GM19395 (cell line): ENCODE measurements around the gene FBXW8.

Source experiments
- ATAC-seq: cut with Tn5 transposase; IDR thresholded peaks from one replicate; pipeline ENCODE4 v1.9.1; 2021; ENCODE audit warnings: mild to moderate bottlenecking, moderate library complexity; ENCODE audit not compliant: unreplicated experiment

The FBXW8 gene

DNA sequence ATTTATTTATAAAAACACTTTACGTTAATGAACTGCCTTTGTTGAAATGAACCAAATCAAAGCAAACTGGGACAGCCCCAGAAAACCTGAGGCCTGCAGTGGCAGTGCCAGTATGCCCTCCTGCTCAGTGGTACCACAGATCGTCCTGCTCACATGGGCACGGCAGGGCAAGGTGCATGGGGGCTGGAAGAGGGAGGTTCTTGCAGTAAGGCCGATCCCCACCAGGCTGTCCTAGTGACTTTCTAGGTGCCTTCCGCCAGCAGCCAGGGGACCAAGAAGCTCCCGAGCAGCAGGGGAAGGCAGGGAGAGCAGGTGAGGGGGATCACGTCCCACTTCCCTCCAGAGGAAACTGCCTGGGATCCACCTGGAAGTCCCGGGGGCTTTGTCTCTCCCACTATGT lies 124.5 kb downstream of the FBXW8 start:
- ATAC-seq, result no peak

DNA sequence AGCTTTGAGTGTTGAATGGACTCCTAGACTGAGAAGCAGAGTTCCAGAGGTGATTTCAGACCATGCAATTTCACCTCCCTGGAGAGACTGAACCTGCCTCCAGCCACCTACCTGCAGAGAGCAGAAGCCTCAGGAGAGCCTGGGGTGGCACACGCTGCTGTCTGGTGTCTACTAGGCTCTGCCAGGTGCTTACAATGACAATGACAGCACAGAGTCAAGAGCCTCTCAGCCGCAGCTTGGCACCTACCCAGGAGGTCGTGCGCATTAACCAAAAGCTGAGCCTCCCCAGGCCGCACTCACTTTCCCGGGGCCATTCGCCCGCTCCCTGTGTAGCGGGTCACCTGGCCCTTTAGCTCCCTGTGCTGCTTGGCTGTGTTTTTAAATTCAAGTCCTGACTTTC lies 125.3 kb downstream of the FBXW8 start:
- no peak for ATAC-seq

DNA sequence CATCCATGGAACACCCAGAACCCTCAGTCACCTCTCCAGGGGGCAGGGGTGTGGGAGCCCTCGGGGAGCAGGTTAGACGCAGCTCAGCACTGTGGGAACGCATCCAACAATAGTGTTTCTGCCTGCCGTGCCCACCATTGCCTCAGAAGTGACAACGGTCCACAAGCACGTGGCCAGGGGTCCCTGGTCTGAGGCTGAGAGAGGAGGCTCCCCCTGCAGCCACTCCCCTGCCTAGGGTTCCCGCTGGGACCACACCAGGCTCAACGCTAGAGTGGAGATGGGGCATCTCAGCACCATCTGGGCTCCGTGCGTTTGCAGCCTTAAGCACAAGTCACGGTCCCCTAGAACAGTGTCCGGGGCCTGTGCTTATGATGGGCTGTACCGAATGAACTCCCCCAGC lies 125.8 kb downstream of the FBXW8 start:
- no peak for ATAC-seq

DNA sequence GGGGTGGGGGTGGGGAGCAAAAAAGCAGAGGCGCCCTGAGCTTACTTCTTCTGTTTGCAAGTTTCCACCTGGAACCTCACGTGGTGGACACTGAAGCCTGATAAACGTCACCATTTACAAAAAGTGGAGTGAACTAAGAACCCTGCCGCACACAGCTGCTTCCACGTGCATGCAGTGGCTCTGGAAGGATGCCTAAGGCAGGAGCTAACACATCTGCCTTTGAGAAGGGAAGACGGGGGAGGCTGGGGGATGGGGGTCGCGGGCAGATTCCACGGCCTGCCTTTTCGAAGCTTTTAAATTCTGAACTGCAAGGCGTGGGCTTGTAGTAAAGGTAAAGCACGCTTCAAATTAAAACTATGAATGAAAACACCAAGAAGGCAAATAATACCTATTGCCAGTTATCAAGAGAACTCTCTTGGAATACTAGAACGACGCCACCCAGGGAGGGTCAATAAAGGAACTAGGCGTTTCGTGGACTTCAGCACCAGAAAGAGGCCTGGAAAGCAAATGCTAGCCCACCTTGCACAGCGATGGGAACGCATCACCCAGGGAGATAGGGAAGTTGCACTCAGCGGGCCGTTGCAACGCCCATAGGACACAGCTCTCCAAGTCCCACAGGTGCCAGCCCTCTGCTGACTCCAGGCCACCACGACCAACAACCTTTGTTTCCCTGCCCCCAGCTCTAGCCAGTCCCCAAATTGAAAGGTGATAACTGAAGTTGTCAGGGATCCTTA lies 126.7 kb downstream of the FBXW8 start:
- no peak for ATAC-seq

DNA sequence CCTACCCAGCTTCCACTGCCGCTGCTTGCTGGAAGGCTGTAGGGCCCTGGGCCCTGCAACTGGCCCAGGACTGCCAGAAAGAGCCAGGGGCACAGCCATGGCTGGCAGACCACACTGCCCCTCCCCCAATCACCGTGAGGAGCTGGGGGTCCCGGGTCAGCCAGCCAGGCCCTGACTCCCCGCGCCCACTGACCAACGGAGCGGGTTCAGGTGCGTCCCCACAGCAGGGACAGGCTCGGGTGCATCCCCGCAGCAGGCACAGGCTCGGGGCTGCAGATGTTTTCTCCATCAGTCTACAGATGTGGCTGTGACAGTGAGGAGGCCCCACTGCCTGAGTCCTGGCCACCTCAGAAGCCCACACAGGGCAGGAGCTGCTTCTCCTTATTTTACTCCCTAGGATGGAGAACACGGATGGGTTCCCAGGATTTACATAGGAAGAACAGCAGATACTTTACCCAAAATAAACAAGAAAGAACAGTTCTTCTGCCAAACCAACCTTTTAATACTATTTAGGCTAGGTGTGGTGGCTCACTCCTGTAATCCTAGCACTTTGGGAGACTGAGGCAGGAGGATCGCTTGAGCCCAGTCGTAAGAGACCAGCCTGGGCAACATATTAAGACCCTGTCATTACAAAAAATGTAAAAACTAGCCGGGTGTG lies 127.4 kb downstream of the FBXW8 start:
- ATAC-seq, result no peak

DNA sequence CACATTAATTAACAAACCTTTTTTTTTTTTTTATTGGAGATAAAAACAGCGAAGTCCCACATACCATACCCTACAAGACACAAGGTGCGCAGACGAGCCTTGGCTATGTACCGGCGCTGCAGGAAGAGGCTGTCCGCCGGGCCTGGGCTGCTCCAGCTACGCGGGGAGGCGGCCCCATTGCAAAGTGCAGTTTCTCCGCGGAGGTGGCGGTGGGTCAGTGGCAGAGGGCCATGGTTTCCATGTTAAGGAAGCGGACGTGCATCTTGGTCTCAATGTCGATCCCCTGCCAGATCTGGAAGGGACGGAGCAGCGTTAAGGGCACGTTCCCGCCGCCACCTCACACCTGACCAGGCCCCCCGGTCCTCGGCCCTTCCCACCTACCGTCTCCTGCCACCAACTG lies 128.2 kb downstream of the FBXW8 start:
- ATAC-seq, result no peak

DNA sequence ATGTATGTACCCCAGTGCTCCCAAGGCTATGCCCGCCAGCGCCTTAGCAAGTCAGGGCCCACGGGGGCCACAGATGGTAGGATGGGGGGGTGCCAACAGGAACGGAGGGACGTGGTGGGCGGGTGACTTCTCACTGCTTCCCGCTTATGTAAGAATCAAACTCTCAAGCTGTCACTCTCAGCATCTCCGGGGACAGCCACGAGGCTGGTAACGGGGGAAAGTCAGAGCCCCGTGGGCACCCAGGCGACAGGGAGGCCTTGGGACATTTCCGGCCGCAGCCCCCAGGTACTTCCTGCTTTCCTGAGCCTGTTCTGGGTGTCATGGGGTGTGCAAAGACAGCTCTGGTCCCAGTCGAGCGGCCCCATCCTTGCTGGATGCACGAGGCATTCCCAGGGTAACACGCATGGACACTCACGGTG lies 129.2 kb downstream of the FBXW8 start:
- no peak for ATAC-seq

DNA sequence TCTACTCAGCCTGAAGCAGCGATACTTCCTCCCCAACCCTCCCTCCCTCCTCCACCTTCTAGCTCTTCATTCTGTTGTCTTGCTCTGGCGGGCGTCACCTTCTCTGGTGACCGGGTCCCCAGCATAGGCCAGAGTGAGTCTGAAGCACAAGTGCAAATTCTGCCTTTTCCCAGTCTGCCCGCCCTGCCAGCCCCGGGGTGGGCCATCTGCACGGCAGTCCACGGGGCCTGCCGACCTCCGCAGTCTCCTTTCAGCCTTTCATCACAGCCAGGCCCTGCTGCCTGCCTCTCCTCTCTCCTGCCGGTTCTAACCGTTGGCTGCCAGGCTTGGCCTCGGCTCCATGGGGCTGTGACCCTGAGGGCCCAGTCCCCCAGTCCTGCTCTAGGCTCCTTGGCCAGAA lies 129.7 kb downstream of the FBXW8 start:
- ATAC-seq, result no peak

DNA sequence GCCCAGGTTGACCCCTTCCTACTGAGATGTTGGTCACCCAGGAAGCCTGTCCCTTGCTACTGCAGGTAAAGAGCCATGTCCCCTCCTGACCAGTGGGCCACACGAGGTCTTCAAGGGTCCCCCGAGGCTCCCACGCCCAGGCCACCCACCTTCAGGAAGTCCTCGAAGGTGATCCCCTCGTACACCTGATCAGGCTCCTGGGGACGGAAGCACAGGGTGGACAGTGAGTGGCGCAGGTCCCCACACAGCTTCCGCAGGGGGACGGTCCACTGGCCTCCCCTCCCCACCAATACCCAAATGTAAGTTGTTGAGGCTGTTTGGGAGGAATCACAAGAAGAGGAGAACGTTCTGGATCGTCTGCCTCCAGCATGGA lies 131.0 kb downstream of the FBXW8 start:
- no peak for ATAC-seq

DNA sequence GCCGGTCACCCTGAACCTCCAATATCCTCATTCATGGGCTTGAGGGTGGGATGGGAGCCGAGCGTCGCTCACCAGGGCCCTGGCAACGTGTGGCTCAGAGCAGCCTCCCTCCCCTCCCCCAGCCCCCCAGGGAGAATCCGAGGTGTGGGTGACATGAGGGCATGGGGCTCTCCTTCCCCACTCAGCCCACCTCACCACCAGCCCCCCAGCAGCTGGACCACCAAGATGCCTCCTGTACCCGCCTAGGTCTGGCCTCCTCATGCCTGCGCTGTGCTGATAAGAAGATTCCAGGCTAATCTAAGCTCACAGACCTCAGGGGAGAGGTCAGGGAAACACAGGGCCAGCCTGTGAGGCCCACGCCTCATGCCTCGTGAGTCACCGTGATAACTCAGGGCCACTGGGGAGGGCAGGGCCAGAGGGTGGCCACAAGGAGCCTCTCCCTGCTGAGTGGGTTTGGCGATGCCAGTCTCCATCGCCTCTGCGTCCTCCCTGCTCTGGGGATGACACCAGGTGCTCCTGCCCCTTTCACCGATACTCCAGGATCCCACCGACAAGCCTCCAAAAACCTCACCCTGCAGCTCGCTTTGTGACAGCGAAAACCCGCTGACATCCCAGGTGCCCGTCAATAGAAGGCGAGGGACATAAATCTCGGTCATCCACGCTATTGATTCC lies 131.6 kb downstream of the FBXW8 start:
- no peak for ATAC-seq

DNA sequence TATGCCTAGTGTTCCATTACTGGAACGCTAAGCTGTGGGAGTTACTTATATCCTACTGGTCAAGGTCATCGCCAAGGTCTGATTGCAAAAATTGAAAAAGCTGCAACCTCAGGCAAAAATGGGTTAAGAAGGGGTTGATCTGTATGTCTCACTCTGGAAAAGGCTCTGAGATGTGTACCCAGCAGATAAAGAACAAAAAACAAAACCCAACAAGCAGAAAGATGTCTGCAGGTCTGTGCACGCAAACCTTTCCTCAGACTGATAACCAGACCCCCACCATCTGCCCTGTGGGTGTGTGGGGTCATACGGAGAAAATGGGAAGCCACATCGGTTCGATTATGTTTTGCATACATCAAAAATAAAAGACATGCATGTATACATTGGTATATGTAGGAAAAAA lies 132.1 kb downstream of the FBXW8 start:
- ATAC-seq, result no peak

DNA sequence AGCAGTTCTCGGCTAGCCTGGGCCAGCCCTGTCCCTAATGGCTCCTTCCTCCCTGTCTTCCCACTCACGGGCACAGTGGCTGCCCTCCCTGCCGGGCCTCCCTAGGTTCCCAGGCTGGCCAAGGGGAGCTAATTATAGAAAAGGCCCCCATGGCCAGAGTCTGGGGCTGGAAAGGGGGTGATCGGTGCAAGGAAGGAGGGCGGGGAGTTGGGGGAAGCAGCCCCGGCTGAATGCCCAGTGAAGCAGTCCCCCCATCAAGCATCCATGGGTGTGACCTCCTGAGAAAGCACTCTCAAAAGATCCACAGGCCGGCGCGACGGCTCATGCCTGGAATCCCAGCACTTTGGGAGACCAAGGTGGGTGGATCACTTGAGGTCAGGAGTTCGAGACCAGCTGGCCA lies 133.6 kb downstream of the FBXW8 start:
- ATAC-seq, result no peak

DNA sequence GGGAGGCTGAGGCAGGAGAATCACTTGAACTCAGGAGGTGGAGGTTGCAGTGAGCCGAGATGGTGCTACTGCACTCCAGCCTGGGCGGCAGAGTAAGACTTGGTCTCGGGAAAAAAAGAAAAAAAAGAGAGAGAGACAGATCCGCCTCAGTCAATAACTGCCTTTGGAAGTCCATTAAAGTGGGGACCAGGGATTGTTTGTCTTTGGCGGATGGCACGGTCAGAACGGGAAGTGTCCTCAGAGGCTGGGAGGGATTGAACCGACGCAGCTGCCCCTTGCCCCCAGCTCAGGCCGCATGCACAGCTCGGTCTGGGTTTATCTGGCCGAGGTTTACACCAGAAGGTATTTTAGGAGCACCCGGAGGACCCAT lies 134.0 kb downstream of the FBXW8 start:
- no peak for ATAC-seq

DNA sequence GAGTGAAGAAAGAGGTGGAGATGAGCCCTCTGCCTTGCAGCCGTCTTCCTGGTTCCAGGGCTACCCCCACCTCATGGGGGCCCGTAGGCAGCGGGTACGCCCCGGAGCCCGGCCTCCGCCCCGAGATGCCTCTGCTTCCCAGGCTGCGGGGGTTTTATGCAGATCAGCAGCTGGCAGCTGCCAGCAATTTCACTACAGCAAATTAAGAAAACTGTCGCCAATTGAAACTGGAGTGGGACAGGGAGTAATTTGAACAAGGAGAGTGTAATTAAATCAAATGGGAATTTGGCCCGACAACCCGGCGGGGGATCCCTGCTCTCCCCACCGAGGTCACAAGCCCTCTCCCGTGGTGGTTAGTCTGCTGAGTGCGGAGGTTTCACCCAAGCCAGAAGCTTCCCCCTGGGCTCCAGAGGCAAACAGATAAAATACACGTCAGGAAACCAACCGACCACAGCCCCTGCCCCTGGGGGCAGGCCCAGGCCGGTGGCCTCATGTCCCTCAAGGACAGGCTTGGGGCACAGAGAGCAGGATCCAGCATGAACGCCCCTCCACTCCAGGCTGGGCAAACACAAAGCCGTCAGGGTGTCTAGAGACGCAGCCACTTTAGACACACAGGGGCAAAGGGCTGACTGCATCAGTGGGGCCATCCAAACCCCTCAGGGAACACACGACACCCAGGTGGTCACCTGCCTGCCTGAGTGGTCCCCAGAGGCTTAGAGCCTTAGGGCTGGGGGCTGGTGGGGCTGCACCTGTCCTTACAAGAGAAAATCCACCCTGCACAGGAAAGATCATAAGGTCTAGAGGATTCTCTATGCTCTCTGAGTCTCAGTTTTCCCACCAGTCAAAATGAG lies 134.6 kb downstream of the FBXW8 start:
- no peak for ATAC-seq

DNA sequence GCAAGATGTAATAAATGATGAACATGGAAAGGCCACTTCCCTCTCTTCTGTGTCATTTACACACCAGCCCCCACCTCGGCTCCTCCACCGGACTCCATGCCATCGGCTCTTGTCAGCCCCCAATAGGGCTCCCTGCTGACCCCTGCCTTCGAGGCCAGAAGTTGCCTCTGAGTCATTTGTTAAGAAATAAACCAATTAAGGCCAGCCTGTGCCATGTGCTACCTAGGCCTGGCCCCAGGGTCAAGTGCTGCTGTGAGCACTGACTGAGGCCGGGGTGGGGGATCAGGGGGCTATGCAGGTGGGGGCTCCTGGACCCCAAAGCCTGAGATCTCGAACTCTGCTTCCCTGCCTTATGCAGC lies 135.2 kb downstream of the FBXW8 start:
- no peak for ATAC-seq

DNA sequence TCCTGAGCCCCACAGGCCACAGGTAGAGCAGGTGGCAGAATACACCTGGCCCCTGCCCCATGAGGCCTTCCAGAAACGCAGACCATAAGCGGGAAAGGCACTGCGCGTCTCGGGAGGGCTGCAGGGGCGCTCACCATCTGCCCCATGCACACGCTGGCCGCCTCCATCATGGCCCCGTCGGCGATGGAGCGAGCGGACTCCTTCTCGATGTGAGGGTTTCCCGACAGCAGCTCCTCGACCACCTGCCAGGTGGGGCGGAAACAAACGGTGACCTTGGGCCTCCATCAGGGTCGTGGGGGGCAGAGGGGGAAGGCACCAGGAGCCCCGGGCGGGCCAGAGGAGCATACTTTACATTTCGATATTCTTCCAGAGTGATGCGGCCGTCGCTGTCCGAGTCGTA lies 135.7 kb downstream of the FBXW8 start:
- ATAC-seq, result no peak

DNA sequence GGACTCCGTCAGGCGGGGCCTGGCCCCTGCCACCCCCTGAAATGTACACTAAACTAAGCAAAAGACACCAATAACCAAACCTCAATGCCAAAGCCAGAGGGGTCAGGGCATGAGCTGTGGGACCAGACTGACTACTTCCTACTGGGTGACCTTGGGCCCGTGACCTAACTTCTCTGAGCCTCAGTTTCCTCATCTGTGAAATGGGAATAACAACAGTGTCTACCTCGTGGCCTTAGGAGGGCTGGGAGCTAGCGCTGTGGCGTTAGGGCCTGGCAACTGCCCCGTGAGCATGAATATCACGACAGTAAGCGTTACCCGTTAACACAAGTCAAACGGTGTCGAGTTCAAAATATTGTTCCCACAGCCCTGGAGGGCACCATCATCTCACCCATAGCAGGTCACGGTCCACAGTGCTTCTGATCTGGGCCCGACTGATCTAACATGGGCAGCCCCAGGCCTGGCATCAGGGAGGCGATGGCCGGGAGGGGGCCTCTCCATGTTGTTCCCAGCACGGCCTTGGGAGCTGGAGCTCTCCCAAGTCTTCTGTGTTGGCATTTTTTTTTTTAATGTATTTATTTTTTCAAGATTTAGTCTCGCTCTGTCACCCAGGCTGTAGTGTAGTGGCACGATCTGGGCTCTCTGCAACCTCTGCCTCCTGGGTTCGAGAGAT lies 136.2 kb downstream of the FBXW8 start:
- no peak for ATAC-seq

DNA sequence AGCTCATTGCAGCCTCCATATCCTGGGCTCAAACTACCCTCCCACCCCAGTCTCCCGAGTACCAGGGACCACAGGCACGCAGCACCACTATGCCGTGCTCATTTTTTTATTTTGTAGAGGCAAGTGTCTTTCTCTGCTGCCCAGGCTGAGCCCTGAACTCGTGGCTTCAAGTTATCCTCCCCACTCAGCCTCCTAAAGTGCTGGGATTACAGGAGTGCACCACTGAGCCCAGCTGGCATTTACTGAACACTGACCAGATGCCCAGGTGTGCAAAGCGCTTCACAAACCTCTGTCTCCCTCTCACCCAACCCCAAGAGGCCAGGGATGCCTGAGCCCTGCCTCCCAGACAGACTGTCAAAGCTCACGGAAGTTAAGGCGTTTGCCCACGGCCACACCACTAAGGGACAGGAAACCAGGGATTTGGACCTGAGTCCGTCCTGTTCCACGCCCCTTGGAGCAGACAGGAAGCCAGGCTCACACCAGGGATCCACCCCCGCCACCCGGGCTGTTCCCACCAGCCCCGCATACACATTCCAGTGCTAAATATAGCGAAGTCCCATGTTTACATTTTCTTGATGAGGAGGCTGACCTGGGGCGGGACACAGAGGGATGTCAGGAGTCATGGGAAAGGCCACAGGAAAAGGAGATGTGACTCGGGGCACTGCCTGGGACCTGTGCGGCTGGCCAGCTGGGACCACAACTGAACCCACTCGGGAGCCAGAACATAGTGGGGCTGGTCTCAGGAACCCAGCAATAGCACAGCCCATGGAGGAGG lies 137.2 kb downstream of the FBXW8 start:
- ATAC-seq, result no peak

DNA sequence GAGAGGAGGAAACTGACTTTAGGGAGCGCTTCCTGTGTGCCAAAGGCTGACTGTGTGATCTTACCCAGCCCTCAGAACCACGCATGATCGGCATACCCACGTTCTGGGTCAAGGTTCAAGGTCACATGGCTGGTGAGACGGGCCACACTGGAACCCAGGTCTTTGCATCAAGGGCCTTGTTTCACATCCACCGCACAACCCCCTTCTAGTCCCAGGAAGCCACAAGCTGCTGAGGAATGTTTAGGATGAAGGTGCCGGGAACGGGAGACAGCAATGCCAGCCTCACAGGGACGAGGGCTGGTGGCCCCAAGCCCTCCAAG lies 137.8 kb downstream of the FBXW8 start:
- no peak for ATAC-seq

DNA sequence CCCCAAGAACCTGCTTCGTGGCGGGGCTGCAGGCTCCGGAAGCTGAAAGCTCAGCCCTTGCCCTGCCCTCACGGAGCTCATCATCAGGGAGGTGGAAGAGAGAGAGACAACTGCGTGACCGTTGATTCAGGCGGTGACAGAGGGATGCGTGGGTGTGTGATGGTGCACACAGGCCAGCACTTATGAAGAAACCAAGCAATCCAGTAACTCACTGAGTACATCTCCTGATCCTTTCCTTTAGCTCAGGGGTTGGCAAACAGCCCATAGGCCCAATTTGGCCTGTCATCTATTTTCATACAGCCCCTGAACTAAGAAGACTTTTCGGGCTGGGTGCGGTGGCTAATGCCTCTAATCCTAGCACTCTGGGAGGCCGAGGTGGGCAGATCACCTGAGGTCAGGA lies 138.5 kb downstream of the FBXW8 start:
- no peak for ATAC-seq
